IMR-90 (cell line): ENCODE data around the gene GRID1. TPM values are rescaled to one million over a fixed set of nuclear protein-coding genes. Genes with fewer than 3 reads are reported as not detected.
A peak's percentile ranks its signal among the peaks of the same experiment; 100 is the strongest.

Experiments
- ATAC-seq: fragments of 200-7000 bp; cut with Tn5 transposase; 2 replicates; pipeline ENCODE4 v1.9.1; 2020; ENCODE audit warnings: low read depth, mild to moderate bottlenecking, moderate library complexity
- BruUV-seq: library from RNA; stranded (reverse); fragments of 400-500 nt; replicated peaks from 2 replicates; lab custom pipeline; 2021; lab: Mats Ljungman, UMichigan
- CTCF ChIA-PET: fragments of 300-600 bp; formaldehyde crosslinking; extraction: SDS; loops from one replicate; lab custom pipeline; 2021; ENCODE audit warnings: antibody characterized with exemption; lab: Yijun Ruan, JAX
- POLR2A ChIA-PET: fragments of 300-600 bp; sonication (Branson Sonifier 250); formaldehyde crosslinking; loops from one replicate; lab custom pipeline; 2022; ENCODE audit warnings: antibody characterized with exemption; ENCODE audit not compliant: unreplicated experiment; lab: Charles Lee
- DNase-seq: peaks from one replicate; pipeline ENCODE4 v3.0.0; 2013
- H2AFZ ChIP-seq: replicated peaks from 2 replicates; pipeline ENCODE3; 2013; ENCODE audit warnings: low read length, mild to moderate bottlenecking; ENCODE audit not compliant: poor library complexity
- H2AK5ac ChIP-seq: 2 replicates; pipeline ENCODE4 v1.6.1; 2013; ENCODE audit warnings: low read depth, low read length, inconsistent platforms
- H2AK9ac ChIP-seq: replicated peaks from 2 replicates; pipeline ENCODE3; 2013; ENCODE audit warnings: mild to moderate bottlenecking, low read depth, low read length, moderate library complexity; ENCODE audit not compliant: poor library complexity
- H2BK120ac ChIP-seq: 2 replicates; pipeline ENCODE4 v1.6.1; 2013; ENCODE audit warnings: low read depth, low read length, inconsistent platforms
- H2BK15ac ChIP-seq: 3 replicates; pipeline ENCODE4 v1.6.1; 2013; ENCODE audit warnings: low read depth, low read length, inconsistent platforms
- H2BK20ac ChIP-seq: 2 replicates; pipeline ENCODE4 v1.6.1; 2013; ENCODE audit warnings: low read depth, mild to moderate bottlenecking, inconsistent platforms, low read length, moderate library complexity
- H2BK5ac ChIP-seq: 2 replicates; pipeline ENCODE4 v1.6.1; 2013; ENCODE audit warnings: mild to moderate bottlenecking, low read depth, low read length, inconsistent platforms; ENCODE audit not compliant: poor library complexity, severe bottlenecking
- H3K14ac ChIP-seq: replicated peaks from 2 replicates; pipeline ENCODE4 v1.6.1; 2013; ENCODE audit warnings: low read depth, low read length, inconsistent platforms
- H3K18ac ChIP-seq: 2 replicates; pipeline ENCODE4 v1.6.1; 2013; ENCODE audit warnings: low read depth, low read length, control low read depth
- H3K23ac ChIP-seq: 2 replicates; pipeline ENCODE4 v1.6.1; 2013; ENCODE audit warnings: low read depth, low read length, inconsistent platforms
- H3K27ac ChIP-seq: 2 replicates; pipeline ENCODE4 v1.5.1; 2013; ENCODE audit warnings: mild to moderate bottlenecking, control low read depth, low read length; ENCODE audit not compliant: insufficient read depth
- H3K27me3 ChIP-seq: 2 replicates; pipeline ENCODE4 v1.6.1; 2013; ENCODE audit warnings: low read length; ENCODE audit not compliant: control insufficient read depth, insufficient read depth
- H3K36me3 ChIP-seq: 2 replicates; pipeline ENCODE4 v1.6.1; 2013; ENCODE audit warnings: low read length, mixed read lengths; ENCODE audit not compliant: control insufficient read depth, insufficient read depth
- H3K4ac ChIP-seq: 2 replicates; pipeline ENCODE4 v1.6.1; 2013; ENCODE audit warnings: low read depth, low read length, inconsistent platforms
- H3K4me1 ChIP-seq: 2 replicates; pipeline ENCODE4 v1.6.1; 2013; ENCODE audit warnings: low read length, mixed read lengths; ENCODE audit not compliant: control insufficient read depth, insufficient read depth
- H3K4me2 ChIP-seq: 2 replicates; pipeline ENCODE4 v1.6.1; 2013; ENCODE audit warnings: low read depth, mild to moderate bottlenecking, control low read depth, low read length, moderate library complexity
- H3K4me3 ChIP-seq: 2 replicates; pipeline ENCODE4 v1.5.1; 2013; ENCODE audit warnings: low read depth, mild to moderate bottlenecking, control low read depth, low read length, moderate library complexity; ENCODE audit not compliant: insufficient read depth
- H3K56ac ChIP-seq: 2 replicates; pipeline ENCODE4 v1.6.1; 2013; ENCODE audit warnings: low read length, inconsistent platforms; ENCODE audit not compliant: insufficient read depth; ENCODE audit errors: extremely low read depth
- H3K79me1 ChIP-seq, 2 experiments: 2 replicates each; pipeline ENCODE4 v1.6.1; 2013; ENCODE audit warnings: low read length in 2 of 2, inconsistent platforms in 1 of 2, low read depth in 1 of 2
- H3K9ac ChIP-seq: 2 replicates; pipeline ENCODE4 v1.6.1; 2013; ENCODE audit warnings: low read depth, low read length, control low read depth
- H3K9me1 ChIP-seq: 2 replicates; pipeline ENCODE4 v1.6.1; 2013; ENCODE audit warnings: low read length, inconsistent platforms; ENCODE audit not compliant: insufficient read depth
- H3K9me3 ChIP-seq: 2 replicates; pipeline ENCODE4 v1.6.1; 2013; ENCODE audit warnings: low read length; ENCODE audit not compliant: control insufficient read depth, insufficient read depth
- H4K20me1 ChIP-seq: 2 replicates; pipeline ENCODE4 v1.6.1; 2013; ENCODE audit warnings: low read length, inconsistent platforms; ENCODE audit not compliant: insufficient read depth
- H4K5ac ChIP-seq: 2 replicates; pipeline ENCODE4 v1.6.1; 2013; ENCODE audit warnings: mild to moderate bottlenecking, low read depth, low read length, control low read depth
- H4K8ac ChIP-seq, 2 experiments: 2 replicates each; pipeline ENCODE4 v1.6.1; 2013; ENCODE audit warnings: low read depth in 2 of 2, low read length in 2 of 2, control low read depth in 1 of 2, inconsistent platforms in 1 of 2
- H4K91ac ChIP-seq: 2 replicates; pipeline ENCODE4 v1.6.1; 2013; ENCODE audit warnings: low read depth, low read length, inconsistent platforms; ENCODE audit not compliant: insufficient read depth
- CEBPB ChIP-seq: IDR thresholded peaks from 2 replicates; pipeline ENCODE4 v1.6.1; 2012; ENCODE audit warnings: low read depth, low read length, improper control_type of control experiment
- MXI1 ChIP-seq: IDR thresholded peaks from 2 replicates; pipeline ENCODE4 v1.6.1; 2012; ENCODE audit warnings: low read depth, mild to moderate bottlenecking, low read length, moderate library complexity, borderline replicate concordance
- RAD21 ChIP-seq: IDR thresholded peaks from 2 replicates; pipeline ENCODE4 v1.6.1; 2012; ENCODE audit warnings: low read length, improper control_type of control experiment
- RFX5 ChIP-seq: IDR thresholded peaks from 2 replicates; pipeline ENCODE4 v1.8.0; 2012; ENCODE audit warnings: low read depth, mild to moderate bottlenecking, low read length, moderate library complexity
- SMC3 ChIP-seq: fragments of 150-350 bp; IDR thresholded peaks from 2 replicates; pipeline ENCODE4 v1.6.1; 2016; ENCODE audit warnings: low read depth, mild to moderate bottlenecking, antibody characterized with exemption, low read length, moderate library complexity
- USF2 ChIP-seq: fragments of 150-350 bp; IDR thresholded peaks from 2 replicates; pipeline ENCODE4 v1.6.1; 2017; ENCODE audit warnings: mild to moderate bottlenecking, antibody characterized with exemption, low read length, low read depth
- WGBS, 2 experiments: methylation state at CpG; one replicate each; pipeline versions ENCODE4 v1.1.5 to v1.1.7; 2013; ENCODE audit warnings: missing lambda C conversion rate in 2 of 2; ENCODE audit not compliant: insufficient read length in 1 of 2; ENCODE audit errors: extremely low coverage in 2 of 2; 5-methylcytosine and 5-hydroxymethylcytosine counted together
- dilution Hi-C: fragments of 300-500 bp; cut with HindIII; formaldehyde crosslinking; loops from one replicate; pipeline ENCODE4 v1.14.3; 2018; ENCODE audit warnings: low sequenced_read_pairs; ENCODE audit not compliant: unreplicated experiment
- in situ Hi-C: fragments of 300-500 bp; cut with MboI; formaldehyde crosslinking; loops from 3 replicates; pipeline ENCODE4 v1.14.3; 2019; ENCODE audit warnings: low sequenced_read_pairs, inconsistent platforms, mixed read lengths
- intact Hi-C: fragments of 100-400 bp; cut with micrococcal nuclease; formaldehyde crosslinking; loops from 2 replicates; pipeline ENCODE4 v1.10.0; 2022
- polyA plus RNA-seq, 3 experiments: library from polyadenylated mRNA; depleted of rRNA; stranded (reverse); fragments of >200 nt; gene quantifications; 2 replicates each; pipeline ENCODE4 v1.2.3, GENCODE V29; 2012; ENCODE audit warnings: low replicate concordance in 1 of 3
- total RNA-seq: library from RNA; depleted of rRNA; stranded (reverse); fragments of >200 nt; gene quantifications from 2 replicates; pipeline ENCODE4 v1.2.3, GENCODE V29; 2012

Gene GRID1
- total and polyA plus RNA-seq, 2 of the 4 experiments (the other 2 are of a cell fraction), result not detected

GRCh38 chr10:86365346-86366032 lies 1.1 kb downstream of the GRID1 start:
- Histone ChIP-seq H4K91ac (no peak overlapping the region), H2AK9ac (peak overlapping the region; percentile 50), H3K27ac (no peak overlapping the region), H4K20me1 (no peaks in the 10 kb centered on the region; the same call in none of the 2 replicates), H3K4ac (no peak overlapping the region), H3K9ac (no peak overlapping the region), H3K4me1 (no peaks in the 10 kb centered on the region; the same call in 1 of the 2 replicates), H2AFZ (peak overlapping the region; percentile 51), H2BK15ac (no peak overlapping the region), H3K9me3 (peaks cover 2% of the 10 kb centered on the region; the same call in 1 of the 2 replicates), H3K4me3 (no peak overlapping the region; the same call in 1 of the 2 replicates), H3K36me3 (no peaks in the 10 kb centered on the region), H3K23ac (no peak overlapping the region), H2AK5ac (no peak overlapping the region), H4K5ac (no peak overlapping the region), H3K4me2 (peak overlapping the region; percentile 86), H2BK120ac (no peak overlapping the region), H3K27me3 (peaks cover 93% of the 10 kb centered on the region), H3K14ac (no peak overlapping the region), H2BK20ac (no peak overlapping the region), H3K9me1 (no peaks in the 10 kb centered on the region), H3K18ac (no peak overlapping the region), H4K8ac (no peak overlapping the region), H3K56ac (no peak overlapping the region), H3K79me1 (no peaks in the 10 kb centered on the region), H2BK5ac (no peak overlapping the region)
- dilution Hi-C loops, result no loop called here
- intact Hi-C loops, result no loop called here
- in situ Hi-C loops, result no loop called here
- POLR2A ChIA-PET, result no interaction called here
- DNase-seq, result no peak
- ATAC-seq, result no peak
- CTCF ChIA-PET, result no interaction called here
- WGBS, 2 experiments, result 4% methylated on average over 18 of the region's 47 CpGs; no CpG with 5 or more reads in 1 of the 2 experiments
- no TSS peak for BruUV-seq
- TF ChIP-seq RAD21, result no peak
- TF ChIP-seq MXI1, result no peak
- no peak for TF ChIP-seq USF2
- no peak for TF ChIP-seq CEBPB
- TF ChIP-seq RFX5, result no peak
- TF ChIP-seq SMC3, result no peak
